RWPE2 (cell line): ENCODE measurements around the gene CAPZB.

Experiments used
- ATAC-seq: fragments of 200-7000 bp; cut with Tn5 transposase; 3 replicates; pipeline ENCODE4 v1.9.1; 2021; ENCODE audit warnings: low read depth
- DNase-seq: peaks from one replicate; pipeline ENCODE4 v3.0.0-alpha.2; 2020; ENCODE audit warnings: low spot score
- H3K27ac ChIP-seq: fragments of 450-650 bp; 2 replicates; pipeline ENCODE4 v1.5.1; 2017; ENCODE audit warnings: mild to moderate bottlenecking; ENCODE audit not compliant: poor library complexity, severe bottlenecking
- H3K27me3 ChIP-seq: fragments of 250-450 bp; sonication (Bioruptor Pico); 2 replicates; pipeline ENCODE4 v1.5.1; 2021; ENCODE audit warnings: mild to moderate bottlenecking, moderate library complexity; ENCODE audit not compliant: insufficient read depth, poor library complexity, severe bottlenecking
- H3K36me3 ChIP-seq: fragments of 250-450 bp; sonication (Bioruptor Pico); 2 replicates; pipeline ENCODE4 v1.5.1; 2020; ENCODE audit warnings: low read depth, mild to moderate bottlenecking, moderate library complexity
- H3K4me1 ChIP-seq: fragments of 250-450 bp; sonication (Bioruptor Pico); 2 replicates; pipeline ENCODE4 v1.5.1; 2021; ENCODE audit warnings: mild to moderate bottlenecking, moderate library complexity; ENCODE audit not compliant: insufficient read depth, poor library complexity, severe bottlenecking
- H3K4me3 ChIP-seq: fragments of 250-450 bp; sonication (Bioruptor Pico); 2 replicates; pipeline ENCODE4 v1.5.1; 2021; ENCODE audit warnings: mild to moderate bottlenecking, moderate library complexity; ENCODE audit not compliant: severe bottlenecking
- H3K9me3 ChIP-seq: fragments of 250-450 bp; sonication (Bioruptor Pico); 2 replicates; pipeline ENCODE4 v1.5.1; 2021; ENCODE audit warnings: mild to moderate bottlenecking, moderate library complexity; ENCODE audit not compliant: severe bottlenecking
- TF ChIP-seq, protein P1 (sequence below): fragments of 450-650 bp; IDR thresholded peaks from one replicate; pipeline ENCODE4 v1.5.1; 2017; ENCODE audit warnings: mild to moderate bottlenecking, moderate library complexity; ENCODE audit not compliant: poor library complexity, severe bottlenecking

The CAPZB gene

DNA sequence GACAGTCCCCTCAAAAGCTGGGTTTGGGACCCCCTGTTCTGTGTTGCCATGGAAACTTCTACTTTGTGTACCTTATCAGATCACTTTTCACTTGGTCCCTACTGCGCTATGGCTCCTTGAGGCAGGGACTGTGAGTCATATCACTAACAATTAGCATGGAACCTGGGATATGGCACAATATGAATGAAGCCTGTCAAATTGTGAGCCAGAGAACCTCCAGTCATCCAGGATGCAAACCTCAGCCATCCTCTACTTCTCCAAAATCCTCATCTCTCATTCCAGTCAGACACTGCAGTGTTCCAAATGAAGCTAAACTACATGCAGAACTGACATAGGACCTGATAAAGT is 11.2 kb upstream of the CAPZB start:
- Histone ChIP-seq H3K9me3 (no peaks in the 10 kb centered on the region), H3K27ac (no peak overlapping the region), H3K4me1 (no peaks in the 10 kb centered on the region), H3K4me3 (no peak overlapping the region), H3K36me3 (no peaks in the 10 kb centered on the region), H3K27me3 (no peaks in the 10 kb centered on the region)
- TF ChIP-seq, protein P1, sequence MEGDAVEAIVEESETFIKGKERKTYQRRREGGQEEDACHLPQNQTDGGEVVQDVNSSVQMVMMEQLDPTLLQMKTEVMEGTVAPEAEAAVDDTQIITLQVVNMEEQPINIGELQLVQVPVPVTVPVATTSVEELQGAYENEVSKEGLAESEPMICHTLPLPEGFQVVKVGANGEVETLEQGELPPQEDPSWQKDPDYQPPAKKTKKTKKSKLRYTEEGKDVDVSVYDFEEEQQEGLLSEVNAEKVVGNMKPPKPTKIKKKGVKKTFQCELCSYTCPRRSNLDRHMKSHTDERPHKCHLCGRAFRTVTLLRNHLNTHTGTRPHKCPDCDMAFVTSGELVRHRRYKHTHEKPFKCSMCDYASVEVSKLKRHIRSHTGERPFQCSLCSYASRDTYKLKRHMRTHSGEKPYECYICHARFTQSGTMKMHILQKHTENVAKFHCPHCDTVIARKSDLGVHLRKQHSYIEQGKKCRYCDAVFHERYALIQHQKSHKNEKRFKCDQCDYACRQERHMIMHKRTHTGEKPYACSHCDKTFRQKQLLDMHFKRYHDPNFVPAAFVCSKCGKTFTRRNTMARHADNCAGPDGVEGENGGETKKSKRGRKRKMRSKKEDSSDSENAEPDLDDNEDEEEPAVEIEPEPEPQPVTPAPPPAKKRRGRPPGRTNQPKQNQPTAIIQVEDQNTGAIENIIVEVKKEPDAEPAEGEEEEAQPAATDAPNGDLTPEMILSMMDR, result no peak
- no peak for DNase-seq
- ATAC-seq, result no peak

DNA sequence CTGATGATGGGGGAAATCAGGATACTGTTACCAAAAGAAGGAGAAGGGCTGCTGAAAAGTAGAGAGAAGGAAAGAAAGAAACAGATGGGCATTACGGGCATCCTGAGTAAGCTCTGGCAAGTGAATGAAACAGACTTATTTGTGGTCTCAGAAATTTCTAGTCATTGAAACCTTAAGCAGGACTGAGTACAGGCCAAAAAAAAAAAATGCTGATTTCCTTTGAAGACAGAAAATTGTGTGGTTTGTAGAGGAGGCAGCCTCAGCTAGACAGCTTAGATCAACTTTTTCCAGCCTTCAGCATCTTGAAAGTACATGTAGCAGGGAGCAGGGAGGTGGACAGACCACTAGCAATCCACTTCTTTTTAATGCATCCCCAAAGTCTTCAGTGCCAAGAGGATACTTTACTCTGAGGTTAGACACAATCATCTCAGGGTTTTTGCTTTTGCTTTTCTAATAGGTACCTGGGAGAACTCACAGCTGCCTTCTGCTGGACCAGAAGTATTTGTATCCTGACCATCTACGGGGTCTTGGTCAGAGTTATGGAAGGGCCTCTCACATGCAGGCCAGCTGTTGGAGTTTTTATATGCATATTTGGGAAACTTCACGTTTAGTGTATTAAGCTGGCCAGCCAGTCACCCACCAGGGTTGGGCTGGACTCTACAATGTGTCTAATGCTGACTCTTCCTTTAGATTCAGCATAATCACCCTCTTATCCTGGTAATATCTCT is 10.6 kb upstream of the CAPZB start:
- no peak for DNase-seq
- no peak overlapping the region for H3K4me3 ChIP-seq
- no peaks in the 10 kb centered on the region for H3K36me3 ChIP-seq
- H3K4me1 ChIP-seq, result no peaks in the 10 kb centered on the region
- no peak overlapping the region for H3K27ac ChIP-seq
- H3K9me3 ChIP-seq, result no peaks in the 10 kb centered on the region
- TF ChIP-seq, protein P1, result no peak
- H3K27me3 ChIP-seq, result no peaks in the 10 kb centered on the region
- no peak for ATAC-seq

DNA sequence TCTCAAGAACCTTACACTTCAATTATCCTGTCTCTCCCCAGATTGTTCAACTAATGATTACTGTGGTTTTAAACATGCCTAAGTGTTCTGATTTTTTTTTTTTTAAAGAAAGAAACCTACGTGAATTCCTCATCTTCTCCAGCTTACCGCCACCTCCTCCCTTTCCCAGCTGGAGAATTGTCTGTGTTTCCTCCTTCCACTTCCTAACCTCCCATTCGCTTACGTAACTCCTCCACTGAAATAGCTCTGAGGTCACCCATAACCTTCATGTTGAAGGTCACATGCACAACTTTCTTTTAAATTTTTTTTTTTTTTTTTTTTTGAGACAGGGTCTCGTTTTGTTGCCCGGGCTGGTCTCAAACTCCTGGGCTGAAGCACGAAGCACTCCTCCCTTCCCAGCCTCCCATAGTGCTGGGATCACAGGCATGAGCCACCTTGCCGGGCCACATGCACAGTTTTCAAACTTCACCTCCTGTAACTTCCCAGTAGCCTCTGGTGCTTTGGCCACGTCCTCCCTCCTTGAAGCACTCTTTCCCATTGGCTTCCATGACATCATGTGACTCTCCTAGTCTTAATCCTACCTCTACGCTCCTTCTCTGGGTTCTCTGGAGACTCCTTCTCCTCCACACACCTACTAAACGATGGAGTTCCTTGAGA is 9.8 kb upstream of the CAPZB start:
- H3K4me3 ChIP-seq, result no peak overlapping the region
- DNase-seq (no peak), ATAC-seq (no peak)
- no peaks in the 10 kb centered on the region for H3K36me3 ChIP-seq
- no peaks in the 10 kb centered on the region for H3K4me1 ChIP-seq
- H3K9me3 ChIP-seq, result no peaks in the 10 kb centered on the region
- TF ChIP-seq, protein P1, result no peak
- H3K27ac ChIP-seq, result no peak overlapping the region
- no peaks in the 10 kb centered on the region for H3K27me3 ChIP-seq

DNA sequence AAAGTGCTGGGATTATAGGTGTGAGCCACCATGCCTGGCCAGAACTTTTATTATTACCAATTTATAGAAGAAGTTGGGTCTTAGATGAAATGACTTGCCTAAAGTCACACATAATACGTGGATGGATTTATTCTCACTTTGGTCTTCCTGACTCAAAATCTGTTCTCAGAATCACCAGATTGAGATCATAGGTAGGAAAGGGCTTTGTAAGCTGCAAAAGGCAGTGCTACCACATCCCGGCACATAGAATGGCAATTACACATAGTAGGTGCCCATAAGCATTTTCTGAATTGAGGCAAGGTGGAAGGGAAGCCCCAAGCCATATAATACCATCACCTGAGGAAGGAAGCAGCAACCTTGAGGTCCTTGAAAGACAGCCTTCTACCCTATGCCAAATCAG is 8.2 kb upstream of the CAPZB start:
- DNase-seq, result no peak
- no peaks in the 10 kb centered on the region for H3K36me3 ChIP-seq
- ATAC-seq, result no peak
- H3K4me1 ChIP-seq, result no peaks in the 10 kb centered on the region
- no peak overlapping the region for H3K4me3 ChIP-seq
- TF ChIP-seq, protein P1, result no peak
- no peak overlapping the region for H3K27ac ChIP-seq
- H3K27me3 ChIP-seq, result no peaks in the 10 kb centered on the region
- no peaks in the 10 kb centered on the region for H3K9me3 ChIP-seq

DNA sequence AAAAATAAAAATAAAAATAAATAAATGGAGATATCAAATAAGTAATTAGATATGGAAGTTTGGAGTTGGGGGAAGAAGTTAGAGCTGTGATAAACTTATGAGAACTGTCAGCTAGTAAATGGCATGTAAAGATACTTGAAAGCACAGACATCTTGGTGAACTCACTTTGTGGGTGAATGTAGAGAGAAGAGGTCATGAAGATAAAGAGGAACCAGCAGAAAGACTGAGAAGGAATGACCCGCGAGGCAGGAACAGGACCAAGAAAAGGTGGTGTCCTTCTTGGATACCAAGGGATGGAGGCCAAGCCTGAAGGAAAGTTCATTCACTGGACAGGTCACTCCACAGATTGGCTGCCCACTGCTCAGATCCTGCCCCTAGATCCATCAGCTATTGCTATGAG is 4.7 kb upstream of the CAPZB start:
- H3K9me3 ChIP-seq, result no peaks in the 10 kb centered on the region
- TF ChIP-seq, protein P1, result no peak
- H3K36me3 ChIP-seq, result no peaks in the 10 kb centered on the region
- H3K4me1 ChIP-seq, result no peaks in the 10 kb centered on the region
- H3K27me3 ChIP-seq, result no peaks in the 10 kb centered on the region
- no peak for ATAC-seq
- no peak overlapping the region for H3K27ac ChIP-seq
- DNase-seq, result no peak
- no peak overlapping the region for H3K4me3 ChIP-seq
